B cell (primary cell): ENCODE results near the gene DYDC2. TPM values are rescaled to one million over a fixed set of nuclear protein-coding genes. Genes with fewer than 3 reads are reported as not detected.

Experiments
- ATAC-seq: fragments of 200-7000 bp; cut with Tn5 transposase; one replicate; pipeline ENCODE4 v1.10.0; 2021; ENCODE audit warnings: low read depth, mild to moderate bottlenecking, moderate number of reproducible peaks, moderate library complexity
- CTCF ChIA-PET: fragments of 350-600 bp; sonication (Branson Sonifier 250); formaldehyde crosslinking; loops from one replicate; lab custom pipeline; 2021; ENCODE audit warnings: antibody characterized with exemption, inconsistent platforms; lab: Charles Lee
- POLR2A ChIA-PET: fragments of 350-600 bp; sonication (Branson Sonifier 250); formaldehyde crosslinking; loops from one replicate; lab custom pipeline; 2021; ENCODE audit warnings: antibody characterized with exemption; lab: Charles Lee
- DNase-seq: peaks from one replicate; pipeline ENCODE4 v3.0.0; 2013
- H2AFZ ChIP-seq: 2 replicates; pipeline ENCODE4 v1.6.1; 2012; ENCODE audit warnings: mild to moderate bottlenecking, low read depth, low read length; ENCODE audit not compliant: insufficient read depth, poor library complexity, severe bottlenecking
- H3K27ac ChIP-seq, 2 donors: 1 replicate in 1 of 2; 2 replicates in 1 of 2; pipeline ENCODE4 v1.5.1; 2012 to 2013; ENCODE audit warnings: low read length in 2 of 2, mild to moderate bottlenecking in 2 of 2, moderate library complexity in 1 of 2
- H3K27me3 ChIP-seq, 4 experiments: fragments of 200-600 bp in 1 of 4; sonication (generic) in 1 of 4; replicated peaks in 1 of 4; 1 replicate in 2 of 4; 2 replicates in 2 of 4; pipeline versions ENCODE4 v1.6.1 to v1.7.0; 2013 to 2016; ENCODE audit warnings: low read length in 3 of 4, mild to moderate bottlenecking in 2 of 4, mixed read lengths in 1 of 4, moderate library complexity in 1 of 4; ENCODE audit not compliant: insufficient read depth in 4 of 4, control insufficient read depth in 3 of 4; ENCODE audit errors: control extremely low read depth in 1 of 4
- H3K36me3 ChIP-seq, 2 experiments: replicated peaks in 1 of 2; 1 replicate in 1 of 2; 2 replicates in 1 of 2; pipeline versions ENCODE4 v1.6.1 to v1.7.1; 2013; ENCODE audit warnings: low read length in 1 of 2; ENCODE audit not compliant: insufficient read depth in 2 of 2, control insufficient read depth in 1 of 2; ENCODE audit errors: control extremely low read depth in 1 of 2, extremely low read depth in 1 of 2
- H3K4me1 ChIP-seq, 2 donors: fragments of 200-600 bp in 1 of 2; sonication (generic) in 1 of 2; 1 replicate in 1 of 2; 2 replicates in 1 of 2; pipeline versions ENCODE4 v1.5.1 to v1.6.1; 2013 to 2017; ENCODE audit warnings: low read length in 2 of 2; ENCODE audit not compliant: control insufficient read depth in 2 of 2, insufficient read depth in 2 of 2
- H3K4me2 ChIP-seq: replicated peaks from 2 replicates; pipeline ENCODE3; 2012; ENCODE audit warnings: mild to moderate bottlenecking, low read depth, low read length; ENCODE audit not compliant: poor library complexity, severe bottlenecking
- H3K4me3 ChIP-seq, 5 experiments: fragments of 200-600 bp in 1 of 5; sonication (generic) in 1 of 5; 1 replicate in 3 of 5; 2 replicates in 2 of 5; pipeline versions ENCODE4 v1.5.1 to v1.7.0; 2011 to 2016; ENCODE audit warnings: low read length in 4 of 5, mild to moderate bottlenecking in 4 of 5, low read depth in 2 of 5, control low read depth in 1 of 5, moderate library complexity in 1 of 5; ENCODE audit not compliant: insufficient read depth in 1 of 5; ENCODE audit errors: control extremely low read depth in 1 of 5, extremely low read depth in 1 of 5
- H3K79me2 ChIP-seq: fragments of 200-600 bp; sonication (generic); one replicate; pipeline ENCODE4 v1.6.0; 2016; ENCODE audit warnings: low read length; ENCODE audit not compliant: control insufficient read depth, insufficient read depth
- H3K9ac ChIP-seq: fragments of 200-600 bp; sonication (generic); 2 replicates; pipeline ENCODE4 v1.6.1; 2017; ENCODE audit warnings: mild to moderate bottlenecking, low read length, moderate library complexity
- H3K9me3 ChIP-seq, 3 donors: one replicate each; pipeline versions ENCODE4 v1.6.1 to v1.7.1; 2013; ENCODE audit warnings: low read length in 2 of 3; ENCODE audit not compliant: control insufficient read depth in 2 of 3, insufficient read depth in 1 of 3; ENCODE audit errors: control extremely low read depth in 1 of 3
- H4K20me1 ChIP-seq: 2 replicates; pipeline ENCODE4 v1.6.0; 2012; ENCODE audit warnings: mild to moderate bottlenecking, low read length; ENCODE audit not compliant: insufficient read depth, control insufficient read depth, poor library complexity, severe bottlenecking
- H3K27ac Mint-ChIP-seq: one replicate; pipeline ENCODE4 v1.8.0; 2021; ENCODE audit warnings: mixed read lengths
- H3K27me3 Mint-ChIP-seq: one replicate; pipeline ENCODE4 v1.8.0; 2021; ENCODE audit warnings: mixed read lengths
- H3K4me1 Mint-ChIP-seq: one replicate; pipeline ENCODE4 v1.8.0; 2021; ENCODE audit warnings: mixed read lengths
- H3K4me3 Mint-ChIP-seq: one replicate; pipeline ENCODE4 v1.8.0; 2021; ENCODE audit warnings: mixed read lengths
- H3K9me3 Mint-ChIP-seq: one replicate; pipeline ENCODE4 v1.8.0; 2022; ENCODE audit warnings: mixed read lengths; ENCODE audit not compliant: insufficient read depth
- CTCF ChIP-seq: fragments of 200-600 bp; IDR thresholded peaks from one replicate; pipeline ENCODE4 v1.8.0; 2022; ENCODE audit warnings: antibody characterized with exemption, mild to moderate bottlenecking
- EZH2 ChIP-seq: IDR thresholded peaks from 2 replicates; pipeline ENCODE4 v1.6.1; 2012; ENCODE audit warnings: borderline replicate concordance, low read depth, mild to moderate bottlenecking, moderate library complexity, low read length; ENCODE audit not compliant: insufficient read depth, poor library complexity, severe bottlenecking
- WGBS: methylation state at CpG from one replicate; pipeline ENCODE4 v1.1.5; 2013; ENCODE audit warnings: missing lambda C conversion rate; ENCODE audit not compliant: insufficient coverage; 5-methylcytosine and 5-hydroxymethylcytosine counted together
- intact Hi-C: fragments of 100-400 bp; cut with micrococcal nuclease; formaldehyde crosslinking; loops from one replicate; pipeline ENCODE4 v1.10.0; 2022
- polyA plus RNA-seq: library from polyadenylated mRNA; depleted of rRNA; stranded (reverse); fragments of >200 nt; gene quantifications from 2 replicates; pipeline ENCODE4 v1.2.3, GENCODE V29; 2012
- total RNA-seq, 2 donors: library from RNA; stranded (reverse); fragments of 120-200 nt in 1 of 2; gene quantifications; 1 replicate in 1 of 2; 2 replicates in 1 of 2; pipeline versions ENCODE4 v1.2.3 to v1.2.4, GENCODE V29; 2013 to 2022

DYDC2 gene
- total and polyA plus RNA-seq, 2 donors (not counting 1 experiment from before 2014, with no cell fraction given) = not detected

- Histone ChIP-seq H3K4me3 (no peak overlapping the region), H3K4me2 (no peak overlapping the region), H3K9ac (no peak overlapping the region), H3K79me2 (no peaks in the 10 kb centered on the region), H4K20me1 (no peaks in the 10 kb centered on the region), H2AFZ (no peak overlapping the region), H3K4me1 (peaks cover 4 to 6% of the 10 kb centered on the region in 2 donors), H3K9me3 (no peaks in the 10 kb centered on the region), H3K36me3 (no peaks in the 10 kb centered on the region), H3K27me3 (peaks cover 0 to 3% (median 1%) of the 10 kb centered on the region in 4 experiments), H3K27ac (no peak overlapping the region)
- H3K9me3 Mint-ChIP-seq = no peaks in the 10 kb centered on the region
- H3K4me3 Mint-ChIP-seq = no peak overlapping the region
- 75% methylated on average over 2 of the region's 4 CpGs for WGBS
- DNase-seq (no peak), ATAC-seq (no peak)
- TF ChIP-seq CTCF (no peak), EZH2 (no peak)
- CTCF ChIA-PET = interaction anchor here (1.5 to 10.3 kb wide), 2 partner anchors 64 to 123 kb away, joined by 4 to 273 read pairs; no protein-coding TSS in a partner anchor
- H3K4me1 Mint-ChIP-seq = peaks cover 8% of the 10 kb centered on the region
- peaks cover 5% of the 10 kb centered on the region for H3K27me3 Mint-ChIP-seq
- intact Hi-C loops = no loop called here
- H3K27ac Mint-ChIP-seq = no peak overlapping the region
- POLR2A ChIA-PET = no interaction called here
Observed at GRCh38 chr10:80380185-80380584, 23.6 kb downstream of the DYDC2 start.

GRCh38 chr10:80382989-80383388 lies 26.4 kb downstream of the DYDC2 start:
- intact Hi-C loops = loop anchor here (1.0 kb wide), 2 partner anchors 122 to 542 kb away; no protein-coding TSS in a partner anchor
- peak; percentile 60 for DNase-seq
- Histone ChIP-seq H3K9ac (no peak overlapping the region), H3K4me1 (peaks cover 4 to 6% of the 10 kb centered on the region in 2 donors), H3K4me2 (no peak overlapping the region), H3K36me3 (no peaks in the 10 kb centered on the region), H4K20me1 (no peaks in the 10 kb centered on the region), H2AFZ (peak overlapping the region; percentile 1), H3K79me2 (no peaks in the 10 kb centered on the region), H3K27me3 (peaks cover 0 to 3% (median 1%) of the 10 kb centered on the region in 4 experiments), H3K9me3 (no peaks in the 10 kb centered on the region), H3K27ac (no peak overlapping the region), H3K4me3 (no peak overlapping the region)
- WGBS = no CpG with 5 or more reads among the region's 4 CpGs
- Mint-ChIP-seq H3K27me3 (peaks cover 5% of the 10 kb centered on the region), H3K4me1 (peaks cover 8% of the 10 kb centered on the region), H3K9me3 (no peaks in the 10 kb centered on the region), H3K27ac (no peak overlapping the region), H3K4me3 (no peak overlapping the region)
- ATAC-seq = peak; percentile 54
- CTCF ChIA-PET = interaction anchor here (0.6 to 10.3 kb wide), 15 partner anchors 8 to 636 kb away, joined by 3 to 273 read pairs (median 4); partner anchors contain the start of gene PRXL2A
- no peak for TF ChIP-seq EZH2
- TF ChIP-seq CTCF = peak; percentile 79
- POLR2A ChIA-PET = no interaction called here
